ENCODE data around the gene ATOSB.
A peak's percentile ranks its signal among the peaks of the same experiment; 100 is the strongest.

Gene ATOSB

DNA sequence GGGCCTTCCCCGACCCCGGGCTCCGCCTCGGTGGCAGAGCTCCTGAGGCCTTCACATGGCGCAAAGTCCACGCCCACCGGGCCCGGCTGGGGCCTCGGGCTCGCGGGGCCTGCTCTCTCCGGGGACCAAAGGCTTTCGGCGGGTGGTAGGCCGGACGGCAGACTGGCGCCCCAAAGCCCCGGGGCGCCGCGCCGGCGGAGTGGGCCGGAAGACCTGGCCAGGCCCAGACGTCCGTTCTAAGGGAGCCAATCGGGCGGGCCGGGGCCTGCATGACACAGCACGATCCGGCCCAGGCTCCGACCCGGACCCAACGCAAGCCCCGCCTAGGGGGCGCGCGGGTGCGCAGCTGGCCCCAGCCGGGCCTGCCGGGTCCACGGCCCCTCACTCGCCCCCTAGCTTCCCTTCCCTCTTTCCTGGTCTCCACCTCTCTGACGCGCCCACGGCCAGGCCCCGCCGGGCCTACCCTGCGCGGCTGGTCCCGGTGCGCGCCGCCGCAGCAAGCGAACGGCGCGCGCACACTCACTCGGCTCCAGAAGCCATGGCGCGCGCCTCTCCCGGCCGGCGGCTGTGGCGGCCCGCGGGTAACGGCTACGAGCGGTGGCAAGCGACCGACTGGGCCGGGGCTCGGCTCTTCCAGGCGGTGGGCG is 43.7 kb downstream of the ATOSB start:
- Histone ChIP-seq H3K4me1 (ENCODE audit: insufficient read depth, poor library complexity, severe bottlenecking) (peaks cover 17% of the 10 kb centered on the region), H3K27me3 (ENCODE audit: insufficient read depth, poor library complexity, severe bottlenecking) (no peaks in the 10 kb centered on the region), H3K36me3 (ENCODE audit: low read depth) (peaks cover 65% of the 10 kb centered on the region), H3K4me3 (ENCODE audit: severe bottlenecking) (peak overlapping the region; percentile 89), H3K9me3 (ENCODE audit: severe bottlenecking) (no peaks in the 10 kb centered on the region), H3K27ac (ENCODE audit: poor library complexity, severe bottlenecking) (peak overlapping the region; percentile 93)
- TF ChIP-seq, protein P1, sequence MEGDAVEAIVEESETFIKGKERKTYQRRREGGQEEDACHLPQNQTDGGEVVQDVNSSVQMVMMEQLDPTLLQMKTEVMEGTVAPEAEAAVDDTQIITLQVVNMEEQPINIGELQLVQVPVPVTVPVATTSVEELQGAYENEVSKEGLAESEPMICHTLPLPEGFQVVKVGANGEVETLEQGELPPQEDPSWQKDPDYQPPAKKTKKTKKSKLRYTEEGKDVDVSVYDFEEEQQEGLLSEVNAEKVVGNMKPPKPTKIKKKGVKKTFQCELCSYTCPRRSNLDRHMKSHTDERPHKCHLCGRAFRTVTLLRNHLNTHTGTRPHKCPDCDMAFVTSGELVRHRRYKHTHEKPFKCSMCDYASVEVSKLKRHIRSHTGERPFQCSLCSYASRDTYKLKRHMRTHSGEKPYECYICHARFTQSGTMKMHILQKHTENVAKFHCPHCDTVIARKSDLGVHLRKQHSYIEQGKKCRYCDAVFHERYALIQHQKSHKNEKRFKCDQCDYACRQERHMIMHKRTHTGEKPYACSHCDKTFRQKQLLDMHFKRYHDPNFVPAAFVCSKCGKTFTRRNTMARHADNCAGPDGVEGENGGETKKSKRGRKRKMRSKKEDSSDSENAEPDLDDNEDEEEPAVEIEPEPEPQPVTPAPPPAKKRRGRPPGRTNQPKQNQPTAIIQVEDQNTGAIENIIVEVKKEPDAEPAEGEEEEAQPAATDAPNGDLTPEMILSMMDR (IDR thresholded peaks at IDR 0.05; ENCODE audit: poor library complexity, severe bottlenecking): peak; percentile 63
- ATAC-seq (ENCODE audit: low read depth): peak; percentile 74
- peak; percentile 89 for DNase-seq (ENCODE audit: low spot score)

DNA sequence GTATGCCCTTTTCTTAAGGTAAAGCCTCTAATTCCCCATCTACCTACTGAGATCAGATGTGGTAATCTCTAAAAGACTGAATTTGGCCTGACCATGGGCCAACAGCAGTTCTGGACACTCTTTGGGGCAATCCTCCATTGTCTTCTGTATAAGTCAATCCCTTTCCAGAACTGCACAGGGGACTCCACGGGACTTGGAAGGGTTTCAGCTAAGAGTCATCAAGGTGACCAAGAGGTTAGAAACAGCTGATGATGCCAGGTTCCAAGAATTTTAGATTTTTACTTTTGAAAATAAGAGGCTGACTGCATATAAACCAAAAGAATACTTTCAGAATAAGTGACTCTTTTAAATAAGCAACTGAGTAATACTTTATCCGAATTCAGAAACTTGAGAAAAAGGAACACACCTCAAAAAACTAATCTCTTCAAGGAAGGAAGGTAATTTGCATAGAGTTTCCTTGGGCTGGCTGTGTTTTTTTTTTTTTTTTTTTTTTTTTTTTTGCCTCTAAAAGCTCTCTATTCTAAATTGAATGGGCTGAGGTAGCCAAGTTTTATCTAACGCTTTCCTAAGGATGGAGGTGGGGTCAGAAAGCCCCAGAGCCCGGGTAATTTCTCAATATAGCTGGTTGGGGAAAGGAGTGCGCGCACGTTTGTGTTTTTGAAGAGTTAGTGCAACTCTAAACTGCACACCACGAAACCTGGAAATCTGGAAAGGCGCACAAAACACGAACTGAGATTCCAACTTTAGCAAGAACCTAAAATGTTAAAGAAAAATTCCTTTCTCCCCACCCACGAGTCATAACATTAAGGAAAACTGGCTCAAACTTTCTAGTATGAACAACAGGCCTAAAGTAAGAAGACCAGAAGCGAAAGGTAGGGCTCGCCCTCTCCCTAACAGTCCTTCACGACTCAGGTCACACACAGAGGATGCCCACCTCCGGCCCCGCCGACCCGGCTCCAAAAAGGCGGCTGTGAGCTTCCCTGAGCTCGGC is 44.5 kb downstream of the ATOSB start:
- TF ChIP-seq, protein P1 (IDR thresholded peaks at IDR 0.05; ENCODE audit: poor library complexity, severe bottlenecking): no peak
- Histone ChIP-seq H3K36me3 (ENCODE audit: low read depth) (peaks cover 65% of the 10 kb centered on the region), H3K27ac (ENCODE audit: poor library complexity, severe bottlenecking) (peak overlapping the region; percentile 93), H3K4me3 (ENCODE audit: severe bottlenecking) (peak overlapping the region; percentile 89), H3K4me1 (ENCODE audit: insufficient read depth, poor library complexity, severe bottlenecking) (peaks cover 17% of the 10 kb centered on the region), H3K9me3 (ENCODE audit: severe bottlenecking) (no peaks in the 10 kb centered on the region), H3K27me3 (ENCODE audit: insufficient read depth, poor library complexity, severe bottlenecking) (no peaks in the 10 kb centered on the region)
- DNase-seq (ENCODE audit: low spot score) (no peak), ATAC-seq (ENCODE audit: low read depth) (no peak)

GRCh38 chr9:35069020-35069419 is 46.6 kb downstream of the ATOSB start:
- Histone ChIP-seq H3K27me3 (ENCODE audit: insufficient read depth, poor library complexity, severe bottlenecking) (no peaks in the 10 kb centered on the region), H3K4me1 (ENCODE audit: insufficient read depth, poor library complexity, severe bottlenecking) (peaks cover 17% of the 10 kb centered on the region), H3K9me3 (ENCODE audit: severe bottlenecking) (no peaks in the 10 kb centered on the region), H3K4me3 (ENCODE audit: severe bottlenecking) (no peak overlapping the region), H3K36me3 (ENCODE audit: low read depth) (peaks cover 76% of the 10 kb centered on the region), H3K27ac (ENCODE audit: poor library complexity, severe bottlenecking) (no peak overlapping the region)
- ATAC-seq (ENCODE audit: low read depth) (no peak), DNase-seq (ENCODE audit: low spot score) (no peak)
- TF ChIP-seq, protein P1 (IDR thresholded peaks at IDR 0.05; ENCODE audit: poor library complexity, severe bottlenecking): no peak

- peaks cover 13% of the 10 kb centered on the region for H3K4me1 ChIP-seq (ENCODE audit: insufficient read depth, poor library complexity, severe bottlenecking)
- ATAC-seq (ENCODE audit: low read depth) (peak; percentile 3; the same call in 1 of the 3 replicates), DNase-seq (ENCODE audit: low spot score) (no peak)
- H3K27ac ChIP-seq (ENCODE audit: poor library complexity, severe bottlenecking): no peak overlapping the region
- no peaks in the 10 kb centered on the region for H3K9me3 ChIP-seq (ENCODE audit: severe bottlenecking)
- peaks cover 86% of the 10 kb centered on the region for H3K36me3 ChIP-seq (ENCODE audit: low read depth)
- no peak overlapping the region for H3K4me3 ChIP-seq (ENCODE audit: severe bottlenecking)
- TF ChIP-seq, protein P1 (IDR thresholded peaks at IDR 0.05; ENCODE audit: poor library complexity, severe bottlenecking): no peak
- no peaks in the 10 kb centered on the region for H3K27me3 ChIP-seq (ENCODE audit: insufficient read depth, poor library complexity, severe bottlenecking)
Measured at GRCh38 chr9:35067056-35067455, 48.6 kb downstream of the ATOSB start.

Data from RWPE2 (cell line).